HFF-Myc (cell line): ENCODE measurements around the gene PPP1R3F.

Experiments
- DNase-seq: peaks from one replicate; pipeline ENCODE4 v3.0.0-alpha.2; 2011; ENCODE audit warnings: low read depth; ENCODE audit errors: extremely low read depth
- H3K4me3 ChIP-seq: replicated peaks from 2 replicates; pipeline ENCODE4 v1.5.1; 2011; ENCODE audit warnings: low read depth, mild to moderate bottlenecking, control low read depth, low read length
- TF ChIP-seq, protein P1 (sequence below): IDR thresholded peaks from 2 replicates; pipeline ENCODE4 v1.5.1; 2012; ENCODE audit warnings: mild to moderate bottlenecking, low read depth, low read length, control low read depth; ENCODE audit errors: missing control alignments

Gene PPP1R3F, protein sequence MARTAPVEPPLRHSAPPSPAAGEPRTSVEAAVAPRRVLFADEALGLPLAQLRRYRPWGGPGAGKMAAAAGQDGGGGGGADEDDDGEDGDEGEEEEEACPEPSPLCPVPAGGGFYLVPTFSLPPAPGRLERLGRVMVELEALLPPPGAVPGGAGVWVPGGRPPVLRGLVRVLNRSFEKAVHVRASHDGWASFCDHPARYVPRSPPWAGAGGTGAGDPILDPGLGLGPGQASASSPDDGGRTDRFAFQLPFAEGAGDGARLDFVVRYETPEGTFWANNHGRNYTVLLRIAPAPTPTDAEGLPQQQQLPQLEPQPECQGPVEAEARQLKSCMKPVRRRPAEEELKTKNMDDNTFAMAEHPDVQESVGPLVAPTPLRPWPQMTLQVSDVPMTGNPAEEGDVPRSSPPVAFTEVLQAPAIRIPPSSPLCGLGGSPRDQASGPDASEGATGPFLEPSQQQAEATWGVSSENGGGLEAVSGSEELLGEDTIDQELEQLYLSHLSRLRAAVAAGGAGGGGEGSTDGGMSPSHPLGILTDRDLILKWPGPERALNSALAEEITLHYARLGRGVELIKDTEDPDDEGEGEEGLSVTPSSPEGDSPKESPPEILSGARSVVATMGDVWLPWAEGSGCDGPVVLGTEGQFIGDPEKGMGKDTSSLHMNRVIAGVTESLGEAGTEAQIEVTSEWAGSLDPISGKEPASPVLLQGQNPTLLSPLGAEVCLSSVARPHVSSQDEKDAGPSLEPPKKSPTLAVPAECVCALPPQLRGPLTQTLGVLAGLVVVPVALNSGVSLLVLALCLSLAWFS

DNA sequence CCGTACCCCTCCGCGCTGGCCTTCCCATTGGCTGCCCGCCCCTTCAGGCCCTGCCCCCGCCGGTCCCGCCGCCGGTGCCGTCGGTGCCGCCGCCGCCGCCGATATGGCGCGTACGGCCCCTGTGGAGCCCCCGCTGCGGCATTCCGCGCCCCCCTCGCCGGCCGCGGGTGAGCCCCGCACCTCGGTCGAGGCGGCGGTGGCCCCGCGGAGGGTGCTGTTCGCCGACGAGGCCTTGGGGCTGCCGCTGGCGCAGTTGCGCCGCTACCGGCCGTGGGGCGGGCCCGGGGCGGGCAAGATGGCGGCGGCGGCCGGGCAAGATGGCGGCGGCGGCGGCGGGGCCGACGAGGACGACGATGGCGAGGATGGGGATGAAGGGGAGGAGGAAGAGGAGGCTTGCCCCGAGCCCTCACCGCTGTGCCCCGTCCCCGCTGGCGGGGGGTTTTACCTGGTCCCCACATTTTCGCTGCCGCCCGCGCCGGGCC lies at the start of gene PPP1R3F:
TSS of gene PPP1R3F (plus strand) at position 27 of the 482 bp plus-strand sequence. CDS start at position 104, 77 bp downstream.
- DNase-seq, result no peak
- peak within 1 kb of the TSS; percentile 49 for H3K4me3 ChIP-seq
- TF ChIP-seq, protein P1, sequence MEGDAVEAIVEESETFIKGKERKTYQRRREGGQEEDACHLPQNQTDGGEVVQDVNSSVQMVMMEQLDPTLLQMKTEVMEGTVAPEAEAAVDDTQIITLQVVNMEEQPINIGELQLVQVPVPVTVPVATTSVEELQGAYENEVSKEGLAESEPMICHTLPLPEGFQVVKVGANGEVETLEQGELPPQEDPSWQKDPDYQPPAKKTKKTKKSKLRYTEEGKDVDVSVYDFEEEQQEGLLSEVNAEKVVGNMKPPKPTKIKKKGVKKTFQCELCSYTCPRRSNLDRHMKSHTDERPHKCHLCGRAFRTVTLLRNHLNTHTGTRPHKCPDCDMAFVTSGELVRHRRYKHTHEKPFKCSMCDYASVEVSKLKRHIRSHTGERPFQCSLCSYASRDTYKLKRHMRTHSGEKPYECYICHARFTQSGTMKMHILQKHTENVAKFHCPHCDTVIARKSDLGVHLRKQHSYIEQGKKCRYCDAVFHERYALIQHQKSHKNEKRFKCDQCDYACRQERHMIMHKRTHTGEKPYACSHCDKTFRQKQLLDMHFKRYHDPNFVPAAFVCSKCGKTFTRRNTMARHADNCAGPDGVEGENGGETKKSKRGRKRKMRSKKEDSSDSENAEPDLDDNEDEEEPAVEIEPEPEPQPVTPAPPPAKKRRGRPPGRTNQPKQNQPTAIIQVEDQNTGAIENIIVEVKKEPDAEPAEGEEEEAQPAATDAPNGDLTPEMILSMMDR, result no peak

DNA sequence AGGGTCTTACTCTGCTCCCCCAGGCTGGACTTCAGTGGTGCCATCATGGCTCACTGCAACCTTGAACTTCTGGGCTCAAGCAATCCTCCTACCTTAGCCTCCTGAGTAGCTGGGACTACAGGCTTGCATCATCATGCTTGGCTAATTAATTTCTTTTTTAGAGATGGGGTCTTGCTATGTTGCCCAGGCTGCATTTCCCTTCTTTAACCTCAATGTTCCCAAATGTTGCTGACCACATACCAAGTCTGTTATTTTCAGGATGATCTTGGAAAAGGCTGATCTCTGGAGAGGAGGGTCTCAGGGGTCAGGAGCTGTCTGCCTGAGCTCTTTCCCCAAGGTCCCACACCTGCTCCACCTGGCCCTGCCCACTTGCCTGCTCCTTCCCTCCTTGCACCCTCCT lies 49.5 kb upstream of the PPP1R3F start:
- H3K4me3 ChIP-seq, result no peak overlapping the region
- DNase-seq, result no peak
- TF ChIP-seq, protein P1, result no peak

DNA sequence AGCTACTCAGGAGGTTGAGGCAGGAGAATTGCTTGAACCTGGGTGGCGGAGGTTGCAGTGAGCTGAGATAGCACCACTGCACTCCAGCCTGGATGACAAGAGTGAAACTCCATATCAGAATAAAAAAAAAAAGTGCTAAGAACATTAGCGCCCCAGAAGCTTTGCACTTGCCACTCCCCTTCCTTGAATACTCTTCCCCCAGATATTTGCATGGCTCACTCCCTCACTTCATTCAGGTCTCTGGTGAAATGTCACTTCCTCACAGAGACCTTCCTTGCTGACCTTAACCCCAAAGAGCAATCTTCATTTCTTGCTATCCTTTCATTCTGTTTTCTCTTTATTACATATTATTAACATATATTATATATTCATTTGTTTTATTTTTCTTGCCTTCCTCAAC lies 47.7 kb upstream of the PPP1R3F start:
- TF ChIP-seq, protein P1, result no peak
- no peak overlapping the region for H3K4me3 ChIP-seq
- DNase-seq, result no peak

DNA sequence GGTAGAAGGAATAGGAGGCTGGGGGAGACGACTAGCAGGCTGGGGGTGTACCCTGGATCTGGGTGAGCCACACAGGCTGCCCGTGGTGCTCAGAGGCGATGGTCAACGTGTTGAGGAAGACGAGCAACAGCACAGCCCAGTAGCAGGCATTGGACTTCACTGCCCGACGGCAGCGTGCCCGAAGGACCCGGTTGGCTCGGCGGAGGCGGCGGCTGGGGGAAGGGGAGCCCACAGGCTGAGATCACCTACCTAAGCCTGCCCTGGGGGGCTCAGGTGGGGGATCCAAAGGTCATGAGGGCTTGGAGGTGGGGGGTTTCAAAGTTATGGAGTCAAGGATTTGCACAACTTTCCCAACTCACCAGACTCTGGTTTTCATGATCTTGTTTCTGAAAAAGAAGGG lies 43.7 kb upstream of the PPP1R3F start:
- TF ChIP-seq, protein P1, result no peak

DNA sequence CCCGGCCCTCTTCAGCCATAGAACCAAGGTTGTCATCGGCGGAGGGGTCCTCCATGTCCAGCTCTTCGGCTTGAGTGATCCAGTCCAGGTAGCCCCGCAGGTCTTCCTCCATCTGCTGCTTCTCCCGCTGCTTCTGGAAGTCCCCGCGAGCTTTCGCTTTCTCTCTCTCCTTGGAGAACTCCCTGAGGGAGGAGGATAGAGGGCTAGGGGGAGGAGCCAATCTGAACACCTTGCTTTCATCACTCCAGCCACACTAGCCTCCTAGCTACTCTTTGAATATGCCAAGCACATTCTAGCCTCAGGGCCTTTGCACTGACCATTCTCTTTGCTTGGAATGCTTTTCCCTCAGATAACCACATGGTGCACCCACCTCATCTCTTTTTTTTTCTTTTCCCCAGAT lies 42.6 kb upstream of the PPP1R3F start:
- no peak for DNase-seq
- TF ChIP-seq, protein P1, result no peak

More for the DNA sequence above, 43.7 kb upstream of the PPP1R3F start:
- no peak for DNase-seq
- no peak overlapping the region for H3K4me3 ChIP-seq

DNA sequence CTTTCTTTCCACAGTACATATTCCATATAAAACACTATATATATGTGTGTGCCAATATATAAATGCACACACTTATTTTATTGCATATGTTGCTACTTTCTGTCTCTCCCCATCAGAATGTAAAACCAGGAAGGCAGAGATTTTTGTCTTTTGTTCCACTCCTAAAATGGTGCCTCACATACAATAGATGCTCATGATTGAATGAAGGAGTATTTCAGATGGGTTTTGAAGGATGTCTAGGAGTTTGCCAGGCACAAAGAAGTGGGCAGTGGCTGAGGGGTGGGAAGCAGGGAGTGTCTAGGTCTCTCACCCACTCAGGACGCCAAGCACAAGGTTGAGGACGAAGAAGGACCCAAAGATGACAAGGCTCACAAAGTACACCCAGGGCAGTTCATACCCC lies 41.9 kb upstream of the PPP1R3F start:
- no peak overlapping the region for H3K4me3 ChIP-seq
- no peak for DNase-seq
- TF ChIP-seq, protein P1, result no peak

More for the DNA sequence above, 42.6 kb upstream of the PPP1R3F start:
- H3K4me3 ChIP-seq, result no peak overlapping the region
